SKM-1 treated with dmso at 0.1 percent for 144 hours (cell line): ENCODE measurements around the gene SAXO2.
"Not testable (repeated sequence)": the region's sequence is repeated elsewhere in the genome, so short reads cannot be mapped to it uniquely, and the experiment has no call there.

Experiments used
- DNase-seq: peaks from one replicate; lab custom pipeline; 2025; ENCODE audit not compliant: unreplicated experiment; lab: John Stamatoyannopoulos, UW

Gene SAXO2, protein sequence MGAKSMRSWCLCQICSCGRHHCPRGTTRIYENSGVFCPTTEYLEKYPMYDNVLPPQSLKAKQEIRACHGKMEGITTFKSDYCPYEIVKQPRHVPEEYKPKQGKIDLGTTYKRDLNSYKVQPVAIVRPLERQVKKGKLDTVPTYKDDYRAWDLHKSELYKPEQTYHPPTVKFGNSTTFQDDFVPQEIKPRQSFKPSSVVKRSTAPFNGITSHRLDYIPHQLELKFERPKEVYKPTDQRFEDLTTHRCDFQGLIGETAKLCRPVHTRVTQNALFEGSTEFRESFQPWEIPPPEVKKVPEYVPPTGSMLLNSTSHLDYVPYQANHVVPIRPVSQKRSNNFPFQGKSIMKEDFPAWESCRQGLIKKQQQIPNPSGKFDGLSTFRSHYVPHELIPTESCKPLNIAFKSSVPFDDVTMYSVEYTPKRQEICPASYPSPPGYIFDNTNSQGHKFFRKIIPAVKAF

DNA sequence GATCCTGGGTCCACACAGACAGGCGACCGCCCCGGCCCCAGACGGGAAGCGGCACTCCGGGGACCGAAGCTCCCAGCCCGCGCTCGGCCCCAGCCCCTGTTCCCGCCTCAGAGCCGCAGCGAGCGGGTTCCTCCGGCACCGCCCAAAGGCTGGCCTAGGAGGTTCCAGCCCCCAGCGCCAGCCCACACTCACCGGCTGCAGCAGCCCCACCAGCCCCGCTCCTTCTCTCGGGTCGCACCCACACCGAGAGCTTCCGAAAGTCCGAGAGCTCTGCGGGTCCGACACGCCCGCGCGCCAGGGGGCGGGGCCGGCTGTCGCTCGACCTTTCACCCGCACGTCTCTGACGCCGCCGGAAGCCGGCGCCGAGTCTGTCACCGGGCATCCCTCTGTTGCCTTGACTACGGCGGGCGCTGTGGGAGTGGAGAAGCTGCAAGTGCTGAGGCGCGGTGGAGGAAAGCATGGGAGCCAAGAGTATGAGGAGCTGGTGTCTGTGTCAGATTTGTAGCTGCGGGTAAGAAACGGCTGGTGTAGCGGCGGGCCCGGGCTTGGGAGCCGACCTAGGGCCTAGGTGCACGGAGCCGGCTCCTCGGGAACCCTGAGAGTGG, at the start of gene SAXO2, which contains the start of gene EFL1:
Gene SAXO2 (plus strand): TSS at position 397 of the 605 bp plus-strand sequence. CDS start 62 bp downstream, at position 459.
Gene EFL1 (minus strand): TSS at position 313 of the 605 bp plus-strand sequence. CDS start 956 bp downstream, outside the sequence.
- DNase-seq: peak; percentile 83

DNA sequence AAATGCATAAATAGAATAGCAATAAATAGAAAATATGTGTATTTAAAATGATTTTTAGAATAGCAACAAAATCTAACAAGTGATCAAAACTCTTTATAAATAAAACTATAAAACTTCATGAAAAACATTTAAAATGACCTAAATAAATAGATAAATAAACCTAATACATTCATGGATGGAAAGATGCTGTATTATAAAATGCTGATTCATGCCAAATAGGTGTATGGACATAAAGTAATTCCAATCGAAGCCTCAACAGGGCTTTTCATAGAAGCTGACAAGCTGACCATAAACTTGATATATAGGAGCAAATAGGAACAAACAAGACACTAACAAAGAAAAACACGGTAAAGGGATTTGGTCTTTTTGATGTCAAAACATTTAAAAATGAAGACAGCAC, 46.5 kb upstream of the SAXO2 start:
- DNase-seq: not testable (repeated sequence)

DNA sequence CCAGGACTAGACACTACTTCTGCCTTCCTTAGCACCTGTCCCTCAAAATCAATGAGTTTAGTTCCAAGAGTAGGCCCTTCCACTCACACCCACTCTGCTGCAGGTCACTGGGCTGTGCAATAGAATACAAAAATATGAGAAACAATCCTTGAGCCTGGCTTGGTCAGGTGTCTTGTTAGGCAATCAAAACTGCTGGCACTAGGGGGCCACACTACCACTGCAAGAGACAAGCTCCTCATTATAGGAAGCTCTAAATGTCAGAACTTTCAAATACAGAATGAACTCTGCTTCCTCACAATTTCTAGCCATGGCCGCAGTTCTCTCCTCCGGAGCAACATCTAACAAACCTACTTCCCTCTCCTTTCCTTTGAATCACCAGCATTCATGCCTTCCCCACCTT, 41.1 kb upstream of the SAXO2 start:
- not testable (repeated sequence) for DNase-seq

DNA sequence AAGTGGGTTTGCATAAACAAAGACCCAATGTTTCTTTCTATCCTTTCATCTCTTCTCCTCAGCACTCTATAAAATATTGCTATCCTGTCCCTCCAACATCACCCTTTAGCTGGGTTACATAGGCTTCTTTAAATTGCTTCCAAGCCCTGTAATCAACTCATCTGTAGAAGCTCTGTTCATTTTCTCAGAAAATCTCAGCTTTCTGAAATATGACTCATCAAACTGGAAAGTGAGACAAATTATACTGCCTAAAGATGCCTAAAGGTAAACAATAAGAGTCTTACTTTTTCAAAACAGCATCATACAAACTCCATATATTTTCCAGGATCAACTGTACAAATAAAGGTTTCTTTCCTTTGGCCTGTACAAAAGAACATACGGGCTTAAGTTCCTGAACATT, 33.9 kb upstream of the SAXO2 start:
- DNase-seq: no peak

DNA sequence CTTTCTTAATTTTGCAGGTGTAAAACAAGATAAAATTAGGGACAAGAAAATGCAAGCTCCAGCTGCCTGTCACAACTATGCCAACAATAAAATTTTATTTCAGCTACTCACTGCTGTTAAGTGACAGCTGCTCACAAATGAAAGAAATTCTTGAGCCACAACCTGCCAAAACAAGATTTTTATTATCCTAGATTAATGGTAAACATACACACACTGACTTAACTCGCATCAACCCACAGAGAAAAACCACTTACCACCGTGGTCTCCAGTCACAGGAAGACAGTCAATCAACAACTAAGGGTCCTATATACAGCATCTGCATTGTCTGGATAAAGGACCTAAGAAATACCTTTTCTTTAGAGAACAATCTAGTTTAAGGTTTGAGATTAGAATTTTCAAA, 31.4 kb upstream of the SAXO2 start:
- no peak for DNase-seq

DNA sequence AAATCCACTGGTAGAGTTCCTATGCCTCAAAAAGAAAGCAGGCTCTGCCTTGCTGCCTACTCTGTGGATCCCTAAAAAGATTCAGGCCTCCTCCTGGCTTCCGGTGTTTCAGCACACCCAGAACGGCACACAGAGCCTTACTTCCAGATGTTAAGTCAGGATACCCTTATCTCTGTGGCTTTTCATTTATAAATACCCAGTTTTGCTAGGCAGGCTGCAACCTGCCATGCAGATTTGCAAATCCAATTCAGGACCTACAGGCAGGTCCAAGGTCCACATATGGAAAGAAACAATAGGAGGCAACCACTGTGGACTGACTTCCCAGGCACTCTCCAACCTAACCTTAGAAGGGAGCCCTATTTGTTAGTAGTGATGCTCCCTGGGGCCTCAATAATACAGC, 30.8 kb upstream of the SAXO2 start:
- DNase-seq: no peak

DNA sequence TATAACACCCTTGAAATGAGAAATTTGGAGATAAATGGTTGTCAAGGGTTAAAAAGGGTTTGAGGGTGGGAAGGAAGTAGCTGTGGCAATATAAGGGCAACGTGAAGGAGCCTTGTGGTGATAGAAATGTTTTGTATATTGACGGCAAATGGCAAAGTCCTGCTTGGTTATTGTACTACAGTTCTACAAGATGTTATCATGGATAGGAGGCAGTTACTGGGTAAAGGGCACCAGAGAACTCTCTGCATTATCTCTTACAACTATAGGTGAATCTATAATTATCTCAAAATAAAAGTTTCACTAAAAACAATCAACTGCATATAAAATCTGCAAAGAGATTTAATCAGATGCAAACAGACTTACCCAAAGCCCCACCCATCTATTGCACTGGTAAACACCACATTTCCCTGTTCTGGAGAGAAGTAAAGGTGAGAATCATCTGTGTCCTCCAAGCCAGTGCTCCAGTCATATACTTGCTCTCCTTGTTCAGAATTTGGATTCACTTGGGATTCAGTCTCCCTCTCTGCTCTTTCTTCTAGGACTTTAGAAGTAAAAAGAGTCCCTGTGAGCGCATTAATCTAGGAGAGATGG, 24.6 kb upstream of the SAXO2 start:
- not testable (repeated sequence) for DNase-seq

DNA sequence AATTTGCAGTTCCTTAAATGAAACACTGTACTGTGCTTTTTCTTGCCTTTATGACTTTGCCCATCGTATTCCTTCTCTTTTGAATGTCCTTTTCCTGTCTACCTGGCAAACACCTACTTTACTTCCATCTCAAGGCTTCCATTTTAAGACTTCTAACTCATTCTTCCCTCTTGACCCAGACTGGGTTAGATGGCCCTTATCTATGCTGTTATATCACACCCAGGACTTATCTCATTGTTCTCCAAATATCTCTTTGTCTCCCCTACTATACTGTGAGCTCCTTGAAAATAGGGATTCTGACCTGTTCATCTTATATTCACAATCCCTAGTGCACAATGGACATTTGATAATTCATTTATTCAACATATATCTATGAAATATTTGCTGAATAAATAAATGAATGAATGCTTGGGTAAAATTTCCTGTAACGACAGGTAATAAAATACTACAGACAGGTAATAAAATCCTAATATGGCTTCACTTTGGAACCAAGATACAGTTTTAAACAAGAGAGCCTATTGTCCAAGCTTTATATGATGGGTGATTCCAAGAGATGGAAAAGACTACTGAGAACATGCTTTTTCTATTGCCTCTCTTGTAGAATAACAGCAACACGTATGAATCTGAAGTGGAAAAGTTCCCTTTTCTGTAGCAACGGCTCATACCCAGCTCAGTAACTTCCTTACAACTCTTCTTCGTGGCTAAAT, 22.8 kb upstream of the SAXO2 start:
- no peak for DNase-seq

DNA sequence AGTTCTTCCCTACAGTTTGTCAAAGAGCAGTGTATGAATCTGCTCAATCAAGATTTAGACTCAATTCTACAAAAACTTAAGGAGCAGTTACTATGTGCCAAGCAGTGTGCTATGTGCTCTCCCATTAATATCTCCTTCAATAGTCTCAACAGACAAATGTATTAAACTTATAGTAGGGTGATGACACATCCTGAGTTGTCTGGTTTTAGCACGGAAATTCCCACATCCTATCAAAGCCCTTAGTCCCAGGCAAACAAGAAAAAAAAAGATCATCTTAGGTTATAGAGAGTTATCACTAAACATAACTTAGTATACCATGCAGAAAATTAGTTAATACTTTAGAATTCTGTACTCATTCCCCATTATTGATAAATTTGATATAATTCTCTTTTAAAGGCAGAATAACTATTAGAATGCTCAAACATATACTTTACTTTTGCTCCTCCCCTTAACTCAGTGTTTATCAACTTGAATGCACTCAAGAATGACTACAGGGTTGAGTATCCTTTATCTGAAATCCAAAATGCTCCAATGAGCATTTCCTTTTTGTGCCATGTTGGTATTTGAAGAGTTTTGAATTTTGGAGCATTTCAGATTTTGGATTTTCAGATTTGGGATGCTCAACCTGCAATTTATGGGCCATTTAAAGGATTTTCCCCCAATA, 20.6 kb upstream of the SAXO2 start:
- DNase-seq: not testable (repeated sequence)

DNA sequence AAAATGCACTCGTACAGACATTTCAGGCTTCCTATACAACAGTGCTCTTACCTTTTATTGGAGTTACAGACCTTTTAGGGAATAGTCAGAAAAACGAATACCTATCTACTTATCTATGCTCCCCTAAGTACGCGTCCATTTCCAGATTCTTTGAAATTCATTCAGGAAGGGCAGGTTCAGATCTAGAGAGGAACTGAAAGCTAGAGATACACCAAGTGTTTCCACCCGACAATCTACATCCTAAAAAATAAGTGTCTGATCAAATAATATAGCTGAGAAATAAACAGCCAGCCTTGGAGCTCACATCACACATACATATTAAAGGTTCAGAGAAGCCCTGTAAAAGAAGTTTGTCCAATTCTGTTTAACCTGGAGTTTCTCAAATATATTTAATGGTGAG, 19.0 kb upstream of the SAXO2 start:
- not testable (repeated sequence) for DNase-seq

DNA sequence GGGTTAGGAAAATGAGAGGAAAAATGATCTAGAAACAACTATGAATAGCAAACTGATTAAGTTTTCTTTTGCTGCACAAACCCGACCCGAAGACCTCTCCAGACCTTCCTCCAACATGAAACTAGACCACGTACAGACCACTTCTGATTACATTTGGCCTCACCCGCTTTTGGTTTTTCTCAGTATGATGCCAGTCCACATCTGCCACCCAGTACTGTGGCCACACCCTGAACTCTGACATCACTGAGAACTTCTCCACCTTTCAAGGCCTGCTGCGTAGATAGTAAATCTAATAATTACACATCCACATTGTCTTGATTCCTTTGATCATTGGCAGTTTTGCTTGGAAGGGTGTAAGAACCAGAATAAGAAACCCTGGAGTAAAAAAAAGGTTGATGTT, 16.7 kb upstream of the SAXO2 start:
- not testable (repeated sequence) for DNase-seq

DNA sequence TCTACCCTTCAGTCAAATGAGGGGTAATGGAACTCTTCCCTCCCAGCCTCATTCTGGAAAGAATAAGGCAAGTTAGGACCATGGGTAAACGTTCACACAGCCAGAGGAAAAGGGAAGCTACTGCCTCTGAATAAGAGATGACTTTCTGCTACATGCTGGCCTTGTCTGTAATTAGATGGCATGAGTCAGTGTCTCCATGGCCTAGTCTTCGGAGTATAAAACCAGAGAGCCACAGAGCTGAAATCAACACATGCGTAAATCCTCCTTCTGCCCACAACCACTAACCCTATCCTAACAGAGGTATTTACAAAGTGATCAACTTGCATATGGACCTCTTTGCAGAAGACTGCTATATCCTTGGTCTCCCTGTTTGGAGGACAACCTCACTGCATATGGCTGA, 14.4 kb upstream of the SAXO2 start:
- DNase-seq: not testable (repeated sequence)

DNA sequence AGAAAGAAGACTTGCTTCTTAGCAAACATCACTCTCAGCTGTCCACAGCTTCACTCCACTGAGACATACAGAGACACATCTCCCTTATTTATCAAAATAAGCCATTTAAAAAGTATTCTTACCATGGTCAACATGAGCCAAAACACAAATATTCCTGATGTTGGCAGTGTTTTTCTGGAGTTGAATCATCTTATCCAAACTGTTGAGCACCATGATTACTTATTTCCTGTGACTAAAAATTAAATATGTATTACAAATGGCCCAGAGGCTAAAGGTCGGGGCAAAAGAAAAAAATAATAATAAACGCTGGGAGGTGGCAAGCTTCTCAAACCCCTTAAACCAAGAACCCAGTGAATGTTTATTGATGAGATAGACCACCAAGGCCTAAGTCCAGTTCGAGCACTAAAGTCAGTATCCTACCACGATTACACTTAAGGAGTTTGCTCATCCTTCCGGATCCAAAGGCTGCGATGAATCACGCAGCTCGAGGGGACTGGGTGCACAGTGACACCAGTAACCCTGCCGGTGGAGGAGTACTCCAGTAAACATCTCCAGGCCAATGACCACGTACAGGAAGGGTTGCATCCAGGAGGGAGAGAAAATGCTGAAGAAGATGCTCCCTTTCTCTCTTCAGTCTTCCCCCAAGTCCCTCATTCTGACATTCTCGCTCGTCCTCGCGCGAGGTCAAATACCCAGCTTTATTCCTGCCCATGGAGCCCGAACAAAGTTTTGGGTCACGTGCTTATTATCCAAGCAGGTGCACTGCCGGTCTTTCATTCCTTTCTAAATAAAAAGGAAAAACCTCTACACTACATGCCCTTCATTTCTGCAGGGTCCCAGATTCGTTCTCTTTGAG, 824 bp upstream of the SAXO2 start:
- not testable (repeated sequence) for DNase-seq

DNA sequence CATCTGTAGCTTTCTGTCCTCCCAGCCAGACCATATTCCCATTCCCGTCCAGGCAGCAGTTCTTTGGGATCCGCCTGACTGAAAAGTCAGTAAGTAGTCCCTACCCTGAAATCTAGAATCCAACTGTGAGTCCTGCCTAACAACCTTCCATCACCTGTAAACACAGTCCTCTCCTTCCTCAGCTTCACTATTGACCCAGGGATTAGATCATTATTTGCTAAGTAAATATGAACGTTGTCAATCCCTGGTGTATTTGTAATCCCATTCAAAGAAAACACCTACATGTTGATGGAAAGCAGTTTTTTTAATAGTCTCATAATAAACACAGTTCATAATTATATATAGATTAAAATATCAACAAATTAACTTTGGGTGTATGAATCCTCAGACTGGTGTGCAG, 732 bp downstream of the SAXO2 start:
- DNase-seq: no peak

DNA sequence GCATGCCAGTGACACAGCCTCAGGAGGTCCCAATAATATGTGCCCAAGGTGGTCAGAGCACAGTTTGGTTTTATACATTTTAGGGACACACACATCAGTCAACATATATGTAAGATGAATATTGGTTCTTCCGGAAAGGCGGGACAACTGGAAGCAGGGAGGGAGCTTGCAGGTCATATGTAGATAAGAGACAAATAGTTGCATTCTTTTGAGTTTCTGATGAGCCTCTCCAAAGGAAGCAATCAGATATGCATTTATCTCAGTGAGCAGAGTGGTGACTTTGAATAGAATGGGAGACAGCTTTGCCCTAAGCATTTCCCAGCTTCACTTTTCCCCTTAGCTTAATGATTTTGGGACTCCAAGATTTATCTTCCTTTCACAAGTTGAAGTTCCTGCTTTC, 4.5 kb downstream of the SAXO2 start:
- not testable (repeated sequence) for DNase-seq

DNA sequence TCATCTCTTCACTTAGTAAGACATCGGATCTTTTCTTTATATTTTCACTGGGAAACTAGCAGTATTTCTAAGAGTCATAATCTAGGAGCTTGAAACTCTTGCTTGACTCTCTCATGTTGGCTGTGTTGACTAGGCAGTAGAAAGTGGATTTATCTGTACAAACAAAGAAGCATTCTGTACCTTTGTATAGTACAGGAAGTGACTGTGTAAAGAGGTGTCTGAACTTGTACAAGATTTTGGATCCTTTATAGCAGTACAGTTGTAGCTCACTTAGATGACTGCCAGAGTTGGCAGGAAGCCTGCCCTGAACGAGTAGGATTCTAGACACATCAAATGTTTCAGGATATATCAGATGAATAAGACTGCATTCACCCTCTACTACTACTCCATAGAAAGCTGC, 5.8 kb downstream of the SAXO2 start:
- DNase-seq: not testable (repeated sequence)

DNA sequence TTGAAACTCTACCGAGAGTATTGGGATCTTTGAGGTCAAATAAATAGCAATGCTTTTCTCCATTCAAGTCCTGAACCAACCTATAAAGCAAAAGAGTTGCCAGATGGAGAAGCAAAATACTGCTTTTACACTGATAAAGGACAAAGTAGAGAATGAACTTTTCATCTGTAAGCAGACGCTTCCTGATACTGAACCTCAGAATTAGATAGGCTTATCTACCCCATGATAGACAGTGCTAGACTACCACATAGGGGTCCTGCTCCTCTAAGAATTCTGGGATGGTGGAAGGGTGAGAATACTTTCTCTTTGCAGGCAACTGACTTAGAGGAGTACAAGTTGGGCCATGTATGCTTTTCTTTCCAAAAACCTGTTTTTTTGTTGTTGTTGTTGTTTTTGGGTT, 9.5 kb downstream of the SAXO2 start:
- DNase-seq: no peak

DNA sequence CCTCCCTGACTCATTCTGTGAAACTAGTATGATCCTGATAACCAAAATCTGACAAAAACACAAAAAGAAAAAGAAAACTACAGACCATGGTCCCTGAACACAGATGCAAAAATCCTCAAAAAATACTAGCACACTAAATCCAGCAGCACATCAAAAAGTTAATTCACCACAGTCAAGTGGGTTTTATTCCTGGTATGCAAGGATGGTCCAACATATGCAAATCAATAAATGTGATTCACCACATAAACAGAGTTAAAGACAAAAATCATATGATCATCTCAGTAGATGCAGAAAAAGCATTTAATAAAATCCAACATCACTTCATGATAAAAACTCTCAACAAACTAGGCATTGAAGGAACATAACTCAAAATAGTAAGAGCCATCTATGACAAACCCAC, 12.8 kb downstream of the SAXO2 start:
- DNase-seq: no peak

DNA sequence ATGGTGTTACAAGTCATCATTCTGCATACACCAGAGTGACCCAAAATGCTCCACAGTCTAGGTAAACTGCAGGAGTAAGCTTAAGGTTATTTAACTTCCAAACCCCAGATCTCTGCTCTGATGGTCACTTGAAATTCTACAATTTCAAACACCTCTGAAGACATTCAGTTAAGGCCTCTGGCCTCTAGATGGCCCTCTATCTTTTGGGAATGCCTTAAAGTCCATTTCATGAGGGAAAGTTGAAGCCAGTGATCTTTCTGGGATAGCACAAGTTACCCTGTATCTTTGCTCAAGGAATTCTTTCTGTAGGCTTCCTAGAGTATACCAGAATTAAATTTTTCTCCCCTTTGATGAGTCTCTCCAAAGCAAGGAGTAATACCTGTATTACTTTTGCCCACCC, 18.7 kb downstream of the SAXO2 start:
- DNase-seq: not testable (repeated sequence)

DNA sequence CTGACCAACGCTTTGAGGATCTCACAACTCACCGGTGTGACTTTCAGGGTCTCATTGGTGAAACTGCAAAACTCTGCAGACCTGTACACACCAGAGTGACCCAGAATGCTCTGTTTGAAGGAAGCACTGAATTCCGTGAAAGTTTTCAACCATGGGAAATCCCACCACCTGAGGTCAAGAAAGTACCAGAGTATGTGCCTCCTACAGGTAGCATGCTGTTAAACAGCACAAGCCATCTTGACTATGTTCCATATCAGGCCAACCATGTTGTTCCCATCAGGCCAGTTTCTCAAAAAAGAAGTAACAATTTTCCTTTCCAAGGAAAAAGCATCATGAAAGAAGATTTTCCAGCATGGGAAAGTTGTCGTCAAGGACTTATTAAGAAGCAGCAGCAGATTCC, 19.8 kb downstream of the SAXO2 start:
- DNase-seq: not testable (repeated sequence)
